K562 (cell line): ENCODE data around the gene ERI2. TPM values are rescaled to one million over a fixed set of nuclear protein-coding genes. Genes with fewer than 3 reads are reported as not detected.

Source experiments
- ATAC-seq: fragments of 200-7000 bp; cut with Tn5 transposase; 3 replicates; pipeline ENCODE4 v1.9.1; 2020; ENCODE audit warnings: moderate library complexity
- BruUV-seq: library from RNA; stranded (reverse); fragments of 400-500 nt; replicated peaks from 2 replicates; lab custom pipeline; 2021; lab: Mats Ljungman, UMichigan
- CTCF ChIA-PET: fragments of 300-600 bp; formaldehyde crosslinking; extraction: SDS; loops from one replicate; lab custom pipeline; 2021; ENCODE audit warnings: low intra/inter-chr PET ratio; lab: Yijun Ruan, JAX
- POLR2A ChIA-PET: fragments of 300-600, 350-650 bp; sonication (Branson Sonifier 250); formaldehyde crosslinking; extraction: SDS; loops from one replicate; lab custom pipeline; 2021; ENCODE audit warnings: antibody characterized with exemption, inconsistent platforms; lab: Yijun Ruan, JAX
- DNase-seq, 4 experiments: peaks; one replicate each; pipeline versions ENCODE4 v3.0.0 to v3.0.0-alpha.2; 2011 to 2018; ENCODE audit warnings: low spot score in 3 of 4, mixed read lengths in 3 of 4; ENCODE audit errors: extremely low read depth in 1 of 4
- FAIRE-seq: peaks from 2 replicates; lab custom pipeline; 2011; peaks lifted over from hg19 to GRCh38; lab: Jason Lieb, UNC
- H2AFZ ChIP-seq: 2 replicates; pipeline ENCODE4 v1.6.0; 2011; ENCODE audit warnings: low read depth, low read length, control low read depth, inconsistent platforms
- H3K27ac ChIP-seq: fragments of 200-600 bp; 3 replicates; pipeline ENCODE4 v1.8.0; 2011; ENCODE audit warnings: low read depth, mild to moderate bottlenecking, control low read depth, inconsistent platforms, low read length, moderate library complexity, mixed read lengths; ENCODE audit errors: extremely low read depth
- H3K27me3 ChIP-seq, 2 experiments: fragments of 300-600 bp in 1 of 2; 2 replicates in 1 of 2; 3 replicates in 1 of 2; pipeline versions ENCODE4 v1.6.0 to v1.8.0; 2011; ENCODE audit warnings: inconsistent platforms in 2 of 2, low read length in 2 of 2, mild to moderate bottlenecking in 1 of 2, mixed read lengths in 1 of 2, moderate library complexity in 1 of 2; ENCODE audit not compliant: control insufficient read depth in 2 of 2, insufficient read depth in 2 of 2
- H3K36me3 ChIP-seq: fragments of 300-600 bp; 3 replicates; pipeline ENCODE4 v1.8.0; 2011; ENCODE audit warnings: mild to moderate bottlenecking, low read length, inconsistent platforms; ENCODE audit not compliant: control insufficient read depth, insufficient read depth
- H3K4me1 ChIP-seq, 2 experiments: fragments of 200-600 bp in 1 of 2; replicated peaks in 1 of 2; 2 replicates in 1 of 2; 3 replicates in 1 of 2; pipeline versions ENCODE4 v1.5.1 to v1.8.0; 2011; ENCODE audit warnings: inconsistent platforms in 2 of 2, low read length in 2 of 2, mild to moderate bottlenecking in 1 of 2, mixed read lengths in 1 of 2, moderate library complexity in 1 of 2; ENCODE audit not compliant: control insufficient read depth in 2 of 2, insufficient read depth in 2 of 2
- H3K4me2 ChIP-seq: 2 replicates; pipeline ENCODE4 v1.6.1; 2011; ENCODE audit warnings: low read length, control low read depth, inconsistent platforms, mixed read lengths; ENCODE audit not compliant: insufficient read depth
- H3K4me3 ChIP-seq: fragments of 200-600 bp; sonication (generic), shearing (Covaris generic); 2 replicates; pipeline ENCODE4 v1.5.1; 2016; ENCODE audit warnings: control low read depth, inconsistent platforms
- H3K79me2 ChIP-seq: fragments of 200-600 bp; 3 replicates; pipeline ENCODE4 v1.8.0; 2011; ENCODE audit warnings: low read length, inconsistent platforms; ENCODE audit not compliant: control insufficient read depth, insufficient read depth
- H3K9ac ChIP-seq, 2 experiments: 2 replicates each; pipeline versions ENCODE4 v1.6.0 to v1.6.1; 2011; ENCODE audit warnings: low read depth in 2 of 2, low read length in 2 of 2, control low read depth in 1 of 2, inconsistent platforms in 1 of 2, mild to moderate bottlenecking in 1 of 2, mixed read lengths in 1 of 2; ENCODE audit not compliant: insufficient read depth in 1 of 2
- H3K9me1 ChIP-seq: one replicate; pipeline ENCODE4 v1.6.0; 2011; ENCODE audit warnings: inconsistent platforms, mild to moderate bottlenecking, low read length, moderate library complexity; ENCODE audit not compliant: control insufficient read depth, insufficient read depth
- H3K9me3 ChIP-seq: replicated peaks from 2 replicates; pipeline ENCODE4 v1.5.1; 2011; ENCODE audit warnings: low read depth, low read length, inconsistent platforms; ENCODE audit not compliant: control insufficient read depth, insufficient read depth
- H4K20me1 ChIP-seq: replicated peaks from 2 replicates; pipeline ENCODE4 v1.6.1; 2011; ENCODE audit warnings: low read length, inconsistent platforms, mixed read lengths; ENCODE audit not compliant: control insufficient read depth, insufficient read depth
- CCNT2 ChIP-seq: IDR thresholded peaks from 2 replicates; pipeline ENCODE4 v1.6.1; 2011; ENCODE audit warnings: borderline replicate concordance, low read depth, mild to moderate bottlenecking, moderate library complexity, mixed read lengths, low read length; ENCODE audit not compliant: insufficient read length; ENCODE audit errors: extremely low read depth
- KAT2B ChIP-seq: IDR thresholded peaks from one replicate; pipeline ENCODE4 v1.6.1; 2012; ENCODE audit warnings: low read depth, mild to moderate bottlenecking, control low read depth, inconsistent platforms, low read length, moderate library complexity
- MTA1 ChIP-seq: fragments of 450-650 bp; IDR thresholded peaks from 2 replicates; pipeline ENCODE4 v1.6.1; 2017; ENCODE audit warnings: borderline replicate concordance
- SRSF7 ChIP-seq: fragments of 200-400 bp; formaldehyde crosslinking; optimal IDR thresholded peaks from 2 replicates; pipeline ENCODE3; 2017; ENCODE audit warnings: mild to moderate bottlenecking, low read depth, low read length
- TOE1 ChIP-seq, 2 experiments: fragments of 450-650 bp in 1 of 2; sonication (generic) in 1 of 2; formaldehyde crosslinking in 1 of 2; IDR thresholded peaks; 2 replicates each; pipeline versions ENCODE4 v1.7.1 to v1.8.0; 2016 to 2022; ENCODE audit warnings: borderline replicate concordance in 2 of 2, mild to moderate bottlenecking in 2 of 2, antibody characterized with exemption in 1 of 2, inconsistent platforms in 1 of 2, low read depth in 1 of 2, missing genetic modification reagents in 1 of 2, moderate library complexity in 1 of 2
- U2AF1 ChIP-seq: fragments of 200-400 bp; formaldehyde crosslinking; optimal IDR thresholded peaks from 2 replicates; pipeline ENCODE3; 2017; ENCODE audit warnings: mild to moderate bottlenecking, low read depth, low read length, moderate library complexity
- ZNF444 ChIP-seq: fragments of 250-450 bp; sonication (Bioruptor Pico); IDR thresholded peaks from 2 replicates; pipeline ENCODE4 v1.4.0; 2020; ENCODE audit warnings: mild to moderate bottlenecking, moderate library complexity
- WGBS: fragments of 100-300 bp; shearing (Covaris generic); methylation state at CpG from one replicate; pipeline ENCODE4 v1.1.6; 2016; ENCODE audit warnings: low coverage, mixed read lengths; ENCODE audit not compliant: insufficient coverage; ENCODE audit errors: missing lambda C conversion rate; 5-methylcytosine and 5-hydroxymethylcytosine counted together
- in situ Hi-C: fragments of 300-500 bp; cut with MboI; formaldehyde crosslinking; loops from 4 replicates; pipeline ENCODE4 v1.15.0; 2018; ENCODE audit warnings: inconsistent platforms, mixed read lengths
- intact Hi-C: fragments of 100-400 bp; cut with micrococcal nuclease; formaldehyde crosslinking; loops from 2 replicates; pipeline ENCODE4 v1.14.2; 2022
- polyA plus RNA-seq, 8 experiments: library from polyadenylated mRNA; depleted of rRNA in 4 of 8; stranded (reverse) in 5 of 8; unstranded in 3 of 8; fragments of >200 nt; fragmentation: Nextera tagmentation in 2 of 8; fragmentation: Illumina TruSeq in 1 of 8; extraction: Ambion mirVana in 2 of 8; extraction: Trizol in 1 of 8; gene quantifications; 2 replicates each; pipeline versions ENCODE4 v1.2.1 to v1.2.3, GENCODE V29; 2011 to 2014; ENCODE audit warnings: inconsistent platforms in 1 of 8, missing spikeins in 1 of 8
- total RNA-seq, 7 experiments: library from RNA; depleted of rRNA in 6 of 7; stranded (reverse); fragments of >200 nt in 6 of 7; fragmentation: Illumina TruSeq in 2 of 7; extraction: Trizol in 2 of 7; gene quantifications; 2 replicates each; pipeline versions ENCODE4 v1.2.1 to v1.2.3, GENCODE V29; 2011 to 2021; ENCODE audit warnings: low replicate concordance in 1 of 7
- TF ChIP-seq, protein P1 (sequence below), 2 experiments: fragments of 450-650 bp in 1 of 2; sonication (generic) in 1 of 2; formaldehyde crosslinking in 1 of 2; IDR thresholded peaks in 1 of 2; conservative IDR thresholded peaks in 1 of 2; 2 replicates each; pipeline versions ENCODE4 v1.6.1 to v1.8.1; 2016 to 2023; ENCODE audit warnings: mild to moderate bottlenecking in 2 of 2, moderate library complexity in 2 of 2, inconsistent platforms in 1 of 2, missing genetic modification reagents in 1 of 2

ERI2 gene
- total and polyA plus RNA-seq, 9 of the 15 experiments (the other 6 are each of a cell fraction or from before 2014, with no cell fraction given) = 23.3 to 57.0 (median 48.1) TPM

DNA sequence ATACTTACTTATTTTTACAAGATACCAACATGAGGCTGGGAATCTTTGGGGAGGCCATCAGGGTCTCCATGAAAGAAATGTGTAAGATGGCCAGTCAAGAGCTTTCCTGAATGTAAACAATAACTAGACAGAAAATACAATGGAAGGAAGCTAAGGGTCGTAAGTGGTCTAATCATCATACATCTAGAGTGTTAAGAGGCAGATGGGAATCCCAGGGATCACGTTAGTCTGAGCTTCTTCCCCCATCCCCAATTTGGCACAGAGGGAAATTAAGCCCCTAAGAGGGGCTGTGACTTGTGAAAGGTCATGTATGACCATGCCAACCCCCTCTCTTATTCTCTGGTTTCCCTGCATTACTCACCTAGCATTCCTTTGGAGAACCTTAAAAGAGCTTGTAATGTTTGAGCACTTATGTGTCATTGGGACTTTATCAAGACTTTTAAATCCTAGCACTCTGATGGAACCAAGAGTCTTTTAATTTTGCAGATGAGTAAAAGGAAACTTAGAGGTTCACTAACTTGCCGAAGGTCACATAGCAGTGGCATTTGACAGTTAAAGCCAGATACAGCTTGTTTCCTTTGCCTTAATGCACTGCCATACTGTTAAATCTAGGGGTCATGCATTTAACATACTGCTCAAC is 47.8 kb upstream of the ERI2 start:
- FAIRE-seq (no peak), DNase-seq (no peak), ATAC-seq (no peak)
- TF ChIP-seq MTA1 (no peak), U2AF1 (no peak), SRSF7 (no peak), CCNT2 (no peak), KAT2B (no peak), ZNF444 (no peak), TOE1 (IDR thresholded peaks at IDR 0.05; ENCODE audit: borderline replicate concordance) (no peak), TOE1 (CRISPR knock-in tag; IDR thresholded peaks at IDR 0.05; ENCODE audit: borderline replicate concordance, low read depth) (no peak)
- TF ChIP-seq, protein P1, sequence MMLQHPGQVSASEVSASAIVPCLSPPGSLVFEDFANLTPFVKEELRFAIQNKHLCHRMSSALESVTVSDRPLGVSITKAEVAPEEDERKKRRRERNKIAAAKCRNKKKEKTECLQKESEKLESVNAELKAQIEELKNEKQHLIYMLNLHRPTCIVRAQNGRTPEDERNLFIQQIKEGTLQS (IDR thresholded peaks at IDR 0.05) = no peak
- TF ChIP-seq, protein P1 (CRISPR knock-in tag; conservative IDR thresholded peaks at IDR 0.05) = no peak
- H3K27ac ChIP-seq = no peak overlapping the region
- 68% methylated on average over 3 of the region's 3 CpGs for WGBS
- ChIA-PET POLR2A (interaction anchor here (1.5 to 1.6 kb wide), 2 partner anchors 12 to 13 kb away, joined by 4 to 6 read pairs; no protein-coding TSS in a partner anchor), CTCF (no interaction called here)
- no peaks in the 10 kb centered on the region for H4K20me1 ChIP-seq
- peaks cover 11% of the 10 kb centered on the region; the same call in 1 of the 3 replicates for H3K36me3 ChIP-seq
- no peak overlapping the region for H3K4me3 ChIP-seq
- H3K79me2 ChIP-seq = no peaks in the 10 kb centered on the region
- no peaks in the 10 kb centered on the region for H3K9me3 ChIP-seq
- no peak overlapping the region for H3K9ac ChIP-seq
- H3K27me3 ChIP-seq = no peaks in the 10 kb centered on the region
- BruUV-seq = no TSS peak
- in situ Hi-C loops (loop anchor here (5.0 kb wide), 1 partner anchor 233 kb away; no protein-coding TSS in a partner anchor), intact Hi-C loops (loop anchor here (5.0 to 10.0 kb wide), 3 partner anchors 48 to 451 kb away; partner anchors contain the start of genes DCUN1D3 and LYRM1)
- no peak overlapping the region for H2AFZ ChIP-seq
- H3K9me1 ChIP-seq = no peaks in the 10 kb centered on the region
- H3K4me2 ChIP-seq = no peak overlapping the region
- no peaks in the 10 kb centered on the region; a peak in 1 of 5 replicates for H3K4me1 ChIP-seq
